ENCODE data around the gene HDDC3. TPM values are rescaled to one million over a fixed set of nuclear protein-coding genes. Genes with fewer than 3 reads are reported as not detected.

HDDC3 gene
- total RNA-seq, 1 donor from 2014 or later: 17.1 TPM

DNA sequence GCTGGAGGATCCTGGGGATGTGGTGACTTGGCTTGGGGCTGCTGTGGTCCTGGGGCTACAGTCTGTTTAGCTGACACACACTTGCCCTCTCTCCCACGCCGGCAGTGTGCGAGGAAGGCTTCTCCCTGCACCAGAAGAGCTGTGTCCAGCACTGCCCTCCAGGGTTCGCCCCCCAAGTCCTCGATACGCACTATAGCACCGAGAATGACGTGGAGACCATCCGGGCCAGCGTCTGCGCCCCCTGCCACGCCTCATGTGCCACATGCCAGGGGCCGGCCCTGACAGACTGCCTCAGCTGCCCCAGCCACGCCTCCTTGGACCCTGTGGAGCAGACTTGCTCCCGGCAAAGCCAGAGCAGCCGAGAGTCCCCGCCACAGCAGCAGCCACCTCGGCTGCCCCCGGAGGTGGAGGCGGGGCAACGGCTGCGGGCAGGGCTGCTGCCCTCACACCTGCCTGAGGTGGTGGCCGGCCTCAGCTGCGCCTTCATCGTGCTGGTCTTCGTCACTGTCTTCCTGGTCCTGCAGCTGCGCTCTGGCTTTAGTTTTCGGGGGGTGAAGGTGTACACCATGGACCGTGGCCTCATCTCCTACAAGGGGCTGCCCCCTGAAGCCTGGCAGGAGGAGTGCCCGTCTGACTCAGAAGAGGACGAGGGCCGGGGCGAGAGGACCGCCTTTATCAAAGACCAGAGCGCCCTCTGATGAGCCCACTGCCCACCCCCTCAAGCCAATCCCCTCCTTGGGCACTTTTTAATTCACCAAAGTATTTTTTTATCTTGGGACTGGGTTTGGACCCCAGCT is 51.0 kb downstream of the HDDC3 start:
- DNase-seq (ENCODE audit: low spot score): no peak

DNA sequence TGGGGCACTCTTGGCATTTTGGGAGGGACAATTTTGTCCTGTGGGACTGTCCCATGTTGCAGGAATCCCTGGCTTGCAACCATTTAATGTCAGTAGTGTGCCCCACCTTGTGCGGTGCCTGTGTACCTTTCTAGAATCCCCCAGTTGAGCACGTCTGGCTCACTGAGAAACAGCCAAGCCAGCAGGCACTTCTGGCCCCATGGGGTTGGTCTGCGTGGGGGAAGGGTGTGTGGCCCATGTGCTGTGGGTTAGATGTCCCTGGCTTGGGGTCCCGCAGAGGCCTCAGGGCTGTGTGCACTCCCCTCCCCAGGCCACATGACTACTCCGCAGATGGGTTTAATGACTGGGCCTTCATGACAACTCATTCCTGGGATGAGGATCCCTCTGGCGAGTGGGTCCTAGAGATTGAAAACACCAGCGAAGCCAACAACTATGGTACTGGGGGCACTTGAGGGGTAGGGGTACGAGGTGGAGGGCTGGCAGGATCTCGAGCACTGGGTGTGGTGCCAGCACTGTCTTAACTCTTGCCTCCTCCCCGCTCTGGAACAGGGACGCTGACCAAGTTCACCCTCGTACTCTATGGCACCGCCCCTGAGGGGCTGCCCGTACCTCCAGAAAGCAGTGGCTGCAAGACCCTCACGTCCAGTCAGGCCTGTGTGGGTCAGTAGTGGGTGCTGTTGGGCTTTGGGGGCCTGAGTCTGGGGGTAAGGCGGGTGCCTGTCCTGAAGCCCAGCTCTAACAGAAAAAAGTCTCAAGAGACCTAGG is 51.8 kb downstream of the HDDC3 start:
- DNase-seq (ENCODE audit: low spot score): no peak

Other genes with a start within 250 kb of the HDDC3 start
- 1.8 TPM for gene BLM, start 215.2 kb downstream of the HDDC3 start, total RNA-seq
- 99.8 TPM for gene FURIN, start 64.0 kb downstream of the HDDC3 start, total RNA-seq
- 68.4 TPM for gene FES, start 48.0 kb downstream of the HDDC3 start, total RNA-seq
- gene MAN2A2, start 29.2 kb downstream of the HDDC3 start, total RNA-seq: 104 TPM
- 52.9 TPM for gene UNC45A, start 2.7 kb upstream of the HDDC3 start, total RNA-seq
- 8.3 TPM for gene RCCD1, start 22.3 kb upstream of the HDDC3 start, total RNA-seq
- 3.8 TPM for gene PRC1, start 62.0 kb upstream of the HDDC3 start, total RNA-seq
- 13.4 TPM for gene VPS33B, start 90.0 kb upstream of the HDDC3 start, total RNA-seq
- gene SV2B, start 167.7 kb upstream of the HDDC3 start, total RNA-seq: 8.1 TPM

All from mesenteric fat pad (tissue), 1 donor.